ENCODE data around the gene FBRSL1. TPM values are rescaled to one million over a fixed set of nuclear protein-coding genes. Genes with fewer than 3 reads are reported as not detected.

FBRSL1 gene
- total RNA-seq, 1 donor from 2014 or later = 17.1 TPM

DNA sequence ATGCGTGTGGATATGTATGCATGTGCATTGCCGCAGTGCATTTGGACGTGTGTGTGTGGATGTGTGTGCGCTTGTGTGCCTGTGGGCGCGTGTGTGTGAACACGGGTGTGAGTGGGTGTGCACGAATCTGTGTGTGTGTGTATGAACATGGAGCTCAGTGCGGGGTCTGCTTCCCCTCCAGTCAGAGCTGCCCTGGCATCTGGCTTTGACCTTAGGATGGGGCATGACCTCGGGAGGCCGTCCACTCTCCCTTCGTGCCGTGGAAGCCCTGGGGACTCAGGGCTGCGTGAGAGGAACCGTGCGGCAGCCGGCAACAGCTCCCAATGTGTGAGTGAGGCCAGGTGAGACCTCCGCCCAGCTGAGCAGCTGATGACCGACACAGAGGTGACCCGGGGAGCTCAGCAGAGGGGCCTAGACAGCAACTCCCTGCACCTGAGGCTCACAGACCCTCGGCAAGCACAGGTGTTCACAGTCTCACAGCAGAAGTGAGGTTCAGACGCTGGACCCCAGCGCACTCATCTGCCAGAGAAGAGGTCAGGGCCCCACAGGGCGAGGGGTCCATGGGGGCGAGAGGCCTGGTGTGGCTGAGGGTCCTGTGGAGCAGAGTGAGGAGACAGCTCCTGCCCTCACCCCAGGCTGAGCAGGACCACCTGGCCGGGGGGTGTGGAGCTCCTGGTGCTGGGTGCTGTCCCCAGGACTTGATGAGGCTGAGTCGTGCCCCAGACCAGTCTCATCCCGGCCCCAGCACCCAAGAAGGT, 33.6 kb upstream of the FBRSL1 start:
- no peak overlapping the region for H3K4me3 ChIP-seq (ENCODE audit: low read depth, low read length)
- DNase-seq (ENCODE audit: low read depth) (no peak), FAIRE-seq (no peak)
- no peaks in the 10 kb centered on the region for H3K36me3 ChIP-seq (ENCODE audit: control insufficient read depth, insufficient read depth, low read length)
- H3K27me3 ChIP-seq (ENCODE audit: control insufficient read depth, insufficient read depth, low read length) = no peaks in the 10 kb centered on the region
- no peak for TF ChIP-seq CTCF (IDR thresholded peaks at IDR 0.05; ENCODE audit: insufficient read depth, low read length, severe bottlenecking)

DNA sequence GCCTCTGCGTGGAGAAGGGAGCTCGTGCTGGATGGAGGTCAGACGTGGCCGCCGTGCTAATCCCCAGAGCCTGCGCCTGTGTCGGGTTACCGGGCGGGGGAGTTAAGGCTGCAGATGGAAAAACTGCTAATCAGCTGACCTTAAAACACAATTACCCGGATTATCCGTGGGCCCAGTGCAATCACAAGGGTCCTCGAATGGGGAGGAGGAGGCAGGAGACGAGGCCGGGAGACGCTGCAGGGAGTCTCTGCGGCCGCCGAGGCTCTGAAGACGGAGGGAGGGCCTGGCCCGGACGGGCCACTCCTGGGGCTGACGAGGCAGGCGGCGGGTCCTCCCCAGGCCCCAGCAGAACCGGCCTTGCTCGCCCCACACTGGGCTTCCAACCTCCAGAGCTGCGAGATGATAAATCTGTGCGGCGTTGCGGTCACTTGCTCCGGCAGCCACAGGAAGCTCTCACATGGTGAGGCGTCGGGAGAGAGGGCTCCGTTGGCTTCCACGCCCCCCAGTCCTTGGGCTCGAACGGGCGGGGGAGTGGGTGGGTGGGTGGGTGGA, 32.9 kb upstream of the FBRSL1 start:
- DNase-seq (ENCODE audit: low read depth) (no peak), FAIRE-seq (no peak)
- Histone ChIP-seq H3K36me3 (ENCODE audit: control insufficient read depth, insufficient read depth, low read length) (no peaks in the 10 kb centered on the region), H3K27me3 (ENCODE audit: control insufficient read depth, insufficient read depth, low read length) (no peaks in the 10 kb centered on the region), H3K4me3 (ENCODE audit: low read depth, low read length) (no peak overlapping the region)
- no peak for TF ChIP-seq CTCF (IDR thresholded peaks at IDR 0.05; ENCODE audit: insufficient read depth, low read length, severe bottlenecking)

- TF ChIP-seq CTCF (IDR thresholded peaks at IDR 0.05; ENCODE audit: insufficient read depth, low read length, severe bottlenecking) = no peak
- no peaks in the 10 kb centered on the region for H3K36me3 ChIP-seq (ENCODE audit: control insufficient read depth, insufficient read depth, low read length)
- FAIRE-seq (no peak), DNase-seq (ENCODE audit: low read depth) (no peak)
- no peak overlapping the region for H3K4me3 ChIP-seq (ENCODE audit: low read depth, low read length)
- H3K27me3 ChIP-seq (ENCODE audit: control insufficient read depth, insufficient read depth, low read length) = no peaks in the 10 kb centered on the region
These were observed 31.5 kb upstream of the FBRSL1 start for GRCh38 chr12:132458441-132458840.

DNA sequence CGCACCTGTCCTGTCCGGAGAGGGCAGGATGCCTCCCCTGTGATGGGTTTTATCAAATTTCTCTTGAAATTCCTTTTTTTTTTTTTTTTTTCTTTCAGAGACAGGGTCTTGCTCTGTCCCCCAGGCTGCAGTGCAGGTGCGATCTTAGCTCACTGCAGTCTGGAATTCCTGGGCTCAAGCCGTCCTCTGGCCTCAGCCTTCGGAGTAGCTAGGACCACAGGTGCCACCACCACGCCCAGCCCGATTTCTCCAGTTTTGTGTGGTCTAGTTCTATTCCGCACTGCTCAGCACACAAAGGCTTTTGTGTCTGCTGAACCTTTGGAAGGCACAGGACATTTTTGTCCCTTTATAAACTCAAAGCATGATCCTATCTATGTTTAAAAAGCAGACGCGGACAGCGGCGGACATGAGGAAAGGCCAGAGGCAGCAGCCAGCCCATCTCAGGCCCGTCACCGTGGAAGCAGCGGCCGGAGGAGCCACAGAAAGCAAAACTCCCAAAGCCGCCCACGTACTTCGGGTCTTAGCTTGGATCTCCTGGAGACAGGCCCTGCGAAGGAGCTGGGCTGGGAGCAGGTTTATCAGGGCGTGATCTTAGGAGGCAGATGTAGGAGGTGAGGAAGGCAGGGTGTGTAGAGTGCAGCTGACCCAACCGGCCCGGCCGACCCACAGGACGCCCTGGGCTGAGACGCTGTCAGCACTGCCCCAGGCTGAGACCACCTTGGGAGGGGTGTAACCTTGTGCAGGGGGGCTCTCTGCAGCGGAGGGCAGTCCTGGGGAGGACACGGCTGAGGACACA, 30.9 kb upstream of the FBRSL1 start:
- Histone ChIP-seq H3K27me3 (ENCODE audit: control insufficient read depth, insufficient read depth, low read length) (no peaks in the 10 kb centered on the region), H3K36me3 (ENCODE audit: control insufficient read depth, insufficient read depth, low read length) (no peaks in the 10 kb centered on the region), H3K4me3 (ENCODE audit: low read depth, low read length) (no peak overlapping the region)
- TF ChIP-seq CTCF (IDR thresholded peaks at IDR 0.05; ENCODE audit: insufficient read depth, low read length, severe bottlenecking) = no peak
- FAIRE-seq (no peak), DNase-seq (ENCODE audit: low read depth) (no peak)

DNA sequence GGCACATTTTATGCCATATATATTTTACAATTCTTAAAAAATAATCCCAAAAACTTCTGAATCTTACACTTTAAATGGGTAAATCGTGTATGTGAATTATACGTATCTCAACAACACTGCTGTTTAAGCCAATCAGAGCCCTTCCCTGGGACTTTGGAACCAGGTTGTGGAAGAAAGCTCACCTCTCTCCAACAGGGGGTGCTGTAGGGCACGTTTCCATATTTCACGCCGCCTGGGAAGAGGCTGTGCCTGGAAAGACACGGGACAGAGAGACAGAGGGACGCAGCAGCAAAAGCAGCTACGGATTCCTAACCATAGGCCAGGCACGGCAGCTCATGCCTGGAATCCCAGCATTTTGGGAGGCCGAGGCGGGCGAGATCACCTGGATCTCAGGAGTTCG, 29.4 kb upstream of the FBRSL1 start:
- peak; percentile 9 for TF ChIP-seq CTCF (IDR thresholded peaks at IDR 0.05; ENCODE audit: insufficient read depth, low read length, severe bottlenecking)
- DNase-seq (ENCODE audit: low read depth) (no peak), FAIRE-seq (no peak)
- Histone ChIP-seq H3K27me3 (ENCODE audit: control insufficient read depth, insufficient read depth, low read length) (no peaks in the 10 kb centered on the region), H3K4me3 (ENCODE audit: low read depth, low read length) (no peak overlapping the region), H3K36me3 (ENCODE audit: control insufficient read depth, insufficient read depth, low read length) (no peaks in the 10 kb centered on the region)
